Measurements from ENCODE around the gene SELENOV.

GRCh38 chr19:39512988-39513387 is 2.0 kb upstream of the SELENOV start:
- TF ChIP-seq CTCF (conservative IDR thresholded peaks at IDR 0.05; ENCODE audit: low read length) (no peak), EZH2phosphoT487 (IDR thresholded peaks at IDR 0.05; ENCODE audit: borderline replicate concordance) (no peak)

Data from Loucy (cell line).